IMR-90 (cell line): ENCODE results near the gene TOP2A. TPM values are rescaled to one million over a fixed set of nuclear protein-coding genes. Genes with fewer than 3 reads are reported as not detected.

Experiments
- ATAC-seq: fragments of 200-7000 bp; cut with Tn5 transposase; 2 replicates; pipeline ENCODE4 v1.9.1; 2020; ENCODE audit warnings: low read depth, mild to moderate bottlenecking, moderate library complexity
- BruUV-seq: library from RNA; stranded (reverse); fragments of 400-500 nt; replicated peaks from 2 replicates; lab custom pipeline; 2021; lab: Mats Ljungman, UMichigan
- CTCF ChIA-PET: fragments of 300-600 bp; formaldehyde crosslinking; extraction: SDS; loops from one replicate; lab custom pipeline; 2021; ENCODE audit warnings: antibody characterized with exemption; lab: Yijun Ruan, JAX
- POLR2A ChIA-PET: fragments of 300-600 bp; sonication (Branson Sonifier 250); formaldehyde crosslinking; loops from one replicate; lab custom pipeline; 2022; ENCODE audit warnings: antibody characterized with exemption; ENCODE audit not compliant: unreplicated experiment; lab: Charles Lee
- DNase-seq: peaks from one replicate; pipeline ENCODE4 v3.0.0; 2013
- H2AFZ ChIP-seq: replicated peaks from 2 replicates; pipeline ENCODE3; 2013; ENCODE audit warnings: low read length, mild to moderate bottlenecking; ENCODE audit not compliant: poor library complexity
- H2AK5ac ChIP-seq: 2 replicates; pipeline ENCODE4 v1.6.1; 2013; ENCODE audit warnings: low read depth, low read length, inconsistent platforms
- H2AK9ac ChIP-seq: replicated peaks from 2 replicates; pipeline ENCODE3; 2013; ENCODE audit warnings: mild to moderate bottlenecking, low read depth, low read length, moderate library complexity; ENCODE audit not compliant: poor library complexity
- H2BK120ac ChIP-seq: 2 replicates; pipeline ENCODE4 v1.6.1; 2013; ENCODE audit warnings: low read depth, low read length, inconsistent platforms
- H2BK15ac ChIP-seq: 3 replicates; pipeline ENCODE4 v1.6.1; 2013; ENCODE audit warnings: low read depth, low read length, inconsistent platforms
- H2BK20ac ChIP-seq: 2 replicates; pipeline ENCODE4 v1.6.1; 2013; ENCODE audit warnings: low read depth, mild to moderate bottlenecking, inconsistent platforms, low read length, moderate library complexity
- H2BK5ac ChIP-seq: 2 replicates; pipeline ENCODE4 v1.6.1; 2013; ENCODE audit warnings: mild to moderate bottlenecking, low read depth, low read length, inconsistent platforms; ENCODE audit not compliant: poor library complexity, severe bottlenecking
- H3K14ac ChIP-seq: replicated peaks from 2 replicates; pipeline ENCODE4 v1.6.1; 2013; ENCODE audit warnings: low read depth, low read length, inconsistent platforms
- H3K18ac ChIP-seq: 2 replicates; pipeline ENCODE4 v1.6.1; 2013; ENCODE audit warnings: low read depth, low read length, control low read depth
- H3K23ac ChIP-seq: 2 replicates; pipeline ENCODE4 v1.6.1; 2013; ENCODE audit warnings: low read depth, low read length, inconsistent platforms
- H3K27ac ChIP-seq: 2 replicates; pipeline ENCODE4 v1.5.1; 2013; ENCODE audit warnings: mild to moderate bottlenecking, control low read depth, low read length; ENCODE audit not compliant: insufficient read depth
- H3K27me3 ChIP-seq: 2 replicates; pipeline ENCODE4 v1.6.1; 2013; ENCODE audit warnings: low read length; ENCODE audit not compliant: control insufficient read depth, insufficient read depth
- H3K36me3 ChIP-seq: 2 replicates; pipeline ENCODE4 v1.6.1; 2013; ENCODE audit warnings: low read length, mixed read lengths; ENCODE audit not compliant: control insufficient read depth, insufficient read depth
- H3K4ac ChIP-seq: 2 replicates; pipeline ENCODE4 v1.6.1; 2013; ENCODE audit warnings: low read depth, low read length, inconsistent platforms
- H3K4me1 ChIP-seq: 2 replicates; pipeline ENCODE4 v1.6.1; 2013; ENCODE audit warnings: low read length, mixed read lengths; ENCODE audit not compliant: control insufficient read depth, insufficient read depth
- H3K4me2 ChIP-seq: 2 replicates; pipeline ENCODE4 v1.6.1; 2013; ENCODE audit warnings: low read depth, mild to moderate bottlenecking, control low read depth, low read length, moderate library complexity
- H3K4me3 ChIP-seq: 2 replicates; pipeline ENCODE4 v1.5.1; 2013; ENCODE audit warnings: low read depth, mild to moderate bottlenecking, control low read depth, low read length, moderate library complexity; ENCODE audit not compliant: insufficient read depth
- H3K56ac ChIP-seq: 2 replicates; pipeline ENCODE4 v1.6.1; 2013; ENCODE audit warnings: low read length, inconsistent platforms; ENCODE audit not compliant: insufficient read depth; ENCODE audit errors: extremely low read depth
- H3K79me1 ChIP-seq, 2 experiments: 2 replicates each; pipeline ENCODE4 v1.6.1; 2013; ENCODE audit warnings: low read length in 2 of 2, inconsistent platforms in 1 of 2, low read depth in 1 of 2
- H3K9ac ChIP-seq: 2 replicates; pipeline ENCODE4 v1.6.1; 2013; ENCODE audit warnings: low read depth, low read length, control low read depth
- H3K9me1 ChIP-seq: 2 replicates; pipeline ENCODE4 v1.6.1; 2013; ENCODE audit warnings: low read length, inconsistent platforms; ENCODE audit not compliant: insufficient read depth
- H3K9me3 ChIP-seq: 2 replicates; pipeline ENCODE4 v1.6.1; 2013; ENCODE audit warnings: low read length; ENCODE audit not compliant: control insufficient read depth, insufficient read depth
- H4K20me1 ChIP-seq: 2 replicates; pipeline ENCODE4 v1.6.1; 2013; ENCODE audit warnings: low read length, inconsistent platforms; ENCODE audit not compliant: insufficient read depth
- H4K5ac ChIP-seq: 2 replicates; pipeline ENCODE4 v1.6.1; 2013; ENCODE audit warnings: mild to moderate bottlenecking, low read depth, low read length, control low read depth
- H4K8ac ChIP-seq, 2 experiments: 2 replicates each; pipeline ENCODE4 v1.6.1; 2013; ENCODE audit warnings: low read depth in 2 of 2, low read length in 2 of 2, control low read depth in 1 of 2, inconsistent platforms in 1 of 2
- H4K91ac ChIP-seq: 2 replicates; pipeline ENCODE4 v1.6.1; 2013; ENCODE audit warnings: low read depth, low read length, inconsistent platforms; ENCODE audit not compliant: insufficient read depth
- MXI1 ChIP-seq: IDR thresholded peaks from 2 replicates; pipeline ENCODE4 v1.6.1; 2012; ENCODE audit warnings: low read depth, mild to moderate bottlenecking, low read length, moderate library complexity, borderline replicate concordance
- POLR2A ChIP-seq: IDR thresholded peaks from 2 replicates; pipeline ENCODE4 v1.6.1; 2012; ENCODE audit warnings: mild to moderate bottlenecking, low read depth, low read length
- WGBS, 2 experiments: methylation state at CpG; one replicate each; pipeline versions ENCODE4 v1.1.5 to v1.1.7; 2013; ENCODE audit warnings: missing lambda C conversion rate in 2 of 2; ENCODE audit not compliant: insufficient read length in 1 of 2; ENCODE audit errors: extremely low coverage in 2 of 2; 5-methylcytosine and 5-hydroxymethylcytosine counted together
- dilution Hi-C: fragments of 300-500 bp; cut with HindIII; formaldehyde crosslinking; loops from one replicate; pipeline ENCODE4 v1.14.3; 2018; ENCODE audit warnings: low sequenced_read_pairs; ENCODE audit not compliant: unreplicated experiment
- in situ Hi-C: fragments of 300-500 bp; cut with MboI; formaldehyde crosslinking; loops from 3 replicates; pipeline ENCODE4 v1.14.3; 2019; ENCODE audit warnings: low sequenced_read_pairs, inconsistent platforms, mixed read lengths
- intact Hi-C: fragments of 100-400 bp; cut with micrococcal nuclease; formaldehyde crosslinking; loops from 2 replicates; pipeline ENCODE4 v1.10.0; 2022
- polyA plus RNA-seq, 3 experiments: library from polyadenylated mRNA; depleted of rRNA; stranded (reverse); fragments of >200 nt; gene quantifications; 2 replicates each; pipeline ENCODE4 v1.2.3, GENCODE V29; 2012; ENCODE audit warnings: low replicate concordance in 1 of 3
- total RNA-seq: library from RNA; depleted of rRNA; stranded (reverse); fragments of >200 nt; gene quantifications from 2 replicates; pipeline ENCODE4 v1.2.3, GENCODE V29; 2012

TOP2A gene
- total and polyA plus RNA-seq, 2 of the 4 experiments (the other 2 are of a cell fraction) = 43.4 to 68.5 TPM

- dilution Hi-C loops = no loop called here
- POLR2A ChIA-PET = interaction anchor here (0.8 kb wide), 1 partner anchor 67 kb away, joined by 5 read pairs; no protein-coding TSS in a partner anchor
- no peaks in the 10 kb centered on the region for H3K36me3 ChIP-seq
Measured at GRCh38 chr17:40466298-40466971, 48.7 kb upstream of the TOP2A start.

More at GRCh38 chr17:40466298-40466971, 48.7 kb upstream of the TOP2A start:
- no peak for ATAC-seq
- no peak overlapping the region for H2AFZ ChIP-seq
- H3K27ac ChIP-seq = no peak overlapping the region
- H3K23ac ChIP-seq = no peak overlapping the region
- no peak overlapping the region for H3K4me2 ChIP-seq
- H3K79me1 ChIP-seq = no peaks in the 10 kb centered on the region
- CTCF ChIA-PET = no interaction called here
- no peak overlapping the region for H3K56ac ChIP-seq
- no peak overlapping the region for H3K14ac ChIP-seq
- DNase-seq = no peak
- in situ Hi-C loops = no loop called here
- no peak overlapping the region for H4K8ac ChIP-seq
- H4K20me1 ChIP-seq = peaks cover 2% of the 10 kb centered on the region; the same call in 1 of the 2 replicates
- H4K91ac ChIP-seq = peak overlapping the region; percentile 18; the same call in 1 of the 2 replicates
- no peak overlapping the region for H3K4me3 ChIP-seq
- H3K18ac ChIP-seq = no peak overlapping the region
- H2AK9ac ChIP-seq = peak overlapping the region; percentile 5
- no peaks in the 10 kb centered on the region for H3K9me3 ChIP-seq
- TF ChIP-seq MXI1 (no peak), POLR2A (peak; percentile 19; the same call in 1 of the 2 replicates)
- WGBS, 2 experiments = 100% methylated on average over 1 of the region's 11 CpGs; no CpG with 5 or more reads in 1 of the 2 experiments
- H3K4ac ChIP-seq = no peak overlapping the region; the same call in 1 of the 2 replicates
- no peak overlapping the region for H2BK20ac ChIP-seq
- no peak overlapping the region for H2BK5ac ChIP-seq
- no peak overlapping the region for H2BK120ac ChIP-seq
- H3K9me1 ChIP-seq = peaks cover 15% of the 10 kb centered on the region; the same call in 1 of the 2 replicates
- no peak overlapping the region for H4K5ac ChIP-seq
- peak overlapping the region; percentile 31 for H2AK5ac ChIP-seq
- H3K27me3 ChIP-seq = no peaks in the 10 kb centered on the region
- no peak overlapping the region for H3K9ac ChIP-seq
- H2BK15ac ChIP-seq = no peak overlapping the region
- intact Hi-C loops = no loop called here
- no TSS peak for BruUV-seq
- peaks cover 5% of the 10 kb centered on the region for H3K4me1 ChIP-seq
